ENCODE measurements around the gene ANKRD33. TPM values are rescaled to one million over a fixed set of nuclear protein-coding genes. Genes with fewer than 3 reads are reported as not detected.

ANKRD33 gene
- total RNA-seq, 2 donors from 2014 or later = 0.46 TPM; not detected in 1

DNA sequence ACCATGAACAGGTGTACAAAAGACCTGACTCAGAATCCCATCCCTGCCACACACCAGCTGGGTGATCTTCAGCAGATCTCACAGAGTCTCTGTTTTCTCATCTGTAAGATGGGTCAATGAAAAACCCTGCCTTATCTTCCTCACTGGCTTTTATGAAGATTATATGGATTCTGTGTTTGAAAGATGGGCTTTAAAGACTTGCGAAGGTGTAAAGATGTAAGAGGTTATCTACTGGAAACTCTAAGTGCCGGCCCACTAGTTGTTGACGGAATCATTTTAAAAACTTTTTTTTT, 15.3 kb upstream of the ANKRD33 start:
- Mint-ChIP-seq H3K36me3 (ENCODE audit: low read depth) (no peaks in the 10 kb centered on the region), H3K27me3 (ENCODE audit: insufficient read depth) (peaks cover 50% of the 10 kb centered on the region), H3K4me3 (no peak overlapping the region), H3K4me1 (peaks cover 8% of the 10 kb centered on the region), H3K9me3 (no peaks in the 10 kb centered on the region), H3K27ac (no peak overlapping the region)
- Histone ChIP-seq H3K4me3 (ENCODE audit: low read length) (no peak overlapping the region), H3K9me3 (ENCODE audit: control insufficient read depth, low read length) (no peaks in the 10 kb centered on the region), H3K27ac (ENCODE audit: low read depth, low read length) (no peak overlapping the region), H3K36me3 (ENCODE audit: control insufficient read depth, insufficient read depth, low read length) (no peaks in the 10 kb centered on the region), H3K27me3 (ENCODE audit: control insufficient read depth, insufficient read depth, low read length, poor library complexity, severe bottlenecking) (peaks cover 41% of the 10 kb centered on the region), H3K4me1 (ENCODE audit: control insufficient read depth, insufficient read depth, low read length) (peaks cover 6% of the 10 kb centered on the region), H3K9ac (ENCODE audit: extremely low read depth, low read length, poor library complexity, severe bottlenecking) (no peak overlapping the region)
- WGBS, 2 experiments (ENCODE audit: insufficient coverage in 1 of 2, insufficient read length in 1 of 2) = 97% methylated on average over 3 of the region's 3 CpGs; no CpG with 5 or more reads in 1 of the 2 experiments
- DNase-seq = no peak
- no peak for TF ChIP-seq CTCF (conservative IDR thresholded peaks at IDR 0.05)

DNA sequence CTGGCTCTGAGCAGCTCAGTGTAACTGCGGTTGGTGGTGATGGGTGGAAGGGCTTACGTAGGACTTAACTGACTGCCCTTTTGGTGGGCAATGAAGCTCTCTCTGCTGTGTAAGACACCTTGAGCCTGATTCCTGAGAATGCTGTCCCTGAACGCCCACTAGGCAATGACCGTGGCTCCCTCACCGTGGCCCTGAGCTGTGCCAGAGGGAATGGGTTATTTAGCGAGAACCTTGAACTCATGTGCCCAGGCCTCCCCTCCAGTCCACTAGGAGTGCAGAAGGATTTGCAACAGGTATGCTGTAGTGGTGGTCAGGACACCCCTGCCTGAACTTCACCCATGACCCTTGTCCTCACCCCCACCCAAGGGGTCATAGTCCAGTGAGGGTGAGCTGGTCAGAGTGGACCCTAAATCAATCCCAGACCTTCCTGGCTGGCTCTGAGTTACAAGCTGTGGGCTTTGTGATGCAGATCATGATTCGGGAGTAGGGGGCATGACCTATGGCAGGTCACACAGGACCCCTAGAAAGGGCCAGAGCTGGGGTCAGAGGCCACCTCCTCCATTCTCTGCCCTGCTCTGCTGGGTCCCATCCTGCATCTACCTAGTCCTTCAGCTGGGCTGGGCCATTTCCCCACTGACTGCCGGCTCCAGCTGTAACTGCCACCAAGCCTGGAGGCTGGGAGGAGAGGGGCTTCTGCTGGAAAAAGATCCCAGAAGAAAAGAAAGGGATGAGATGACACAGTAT, 14.5 kb upstream of the ANKRD33 start:
- H3K27me3 Mint-ChIP-seq (ENCODE audit: insufficient read depth) = peaks cover 42% of the 10 kb centered on the region
- H3K36me3 Mint-ChIP-seq (ENCODE audit: low read depth) = no peaks in the 10 kb centered on the region
- Histone ChIP-seq H3K36me3 (ENCODE audit: control insufficient read depth, insufficient read depth, low read length) (no peaks in the 10 kb centered on the region), H3K4me1 (ENCODE audit: control insufficient read depth, insufficient read depth, low read length) (peaks cover 6% of the 10 kb centered on the region), H3K27ac (ENCODE audit: low read depth, low read length) (no peak overlapping the region), H3K9ac (ENCODE audit: extremely low read depth, low read length, poor library complexity, severe bottlenecking) (no peak overlapping the region), H3K27me3 (ENCODE audit: control insufficient read depth, insufficient read depth, low read length, poor library complexity, severe bottlenecking) (peaks cover 33% of the 10 kb centered on the region), H3K4me3 (ENCODE audit: low read length) (no peak overlapping the region), H3K9me3 (ENCODE audit: control insufficient read depth, low read length) (no peaks in the 10 kb centered on the region)
- no peak overlapping the region for H3K4me3 Mint-ChIP-seq
- no peak for TF ChIP-seq CTCF (conservative IDR thresholded peaks at IDR 0.05)
- no peak overlapping the region for H3K27ac Mint-ChIP-seq
- H3K4me1 Mint-ChIP-seq = peaks cover 8% of the 10 kb centered on the region
- no peak for DNase-seq
- 88 to 100% methylated on average over 2 to 8 of the region's 8 CpGs for WGBS, 2 experiments (ENCODE audit: insufficient coverage in 1 of 2, insufficient read length in 1 of 2)
- H3K9me3 Mint-ChIP-seq = no peaks in the 10 kb centered on the region

DNA sequence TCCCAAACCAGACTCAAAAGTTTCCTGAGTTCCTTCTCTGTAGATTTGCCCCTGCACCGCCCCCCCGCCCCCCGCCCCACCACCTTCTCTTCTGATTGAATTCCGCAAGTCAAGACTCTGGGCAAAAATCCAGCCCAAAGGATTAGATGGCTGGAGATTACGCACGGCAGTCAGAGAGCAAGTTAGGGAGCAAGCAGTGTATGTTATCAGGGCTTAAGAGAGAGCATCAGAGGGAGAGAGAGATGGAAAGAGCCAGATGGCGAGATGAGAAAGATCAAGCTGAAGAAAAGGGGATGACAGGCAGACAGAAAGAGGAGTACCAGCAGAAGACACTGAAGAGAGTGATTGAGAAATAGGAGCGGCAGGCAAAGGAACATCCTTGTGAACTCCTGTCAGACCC, 13.9 kb upstream of the ANKRD33 start:
- Histone ChIP-seq H3K36me3 (ENCODE audit: control insufficient read depth, insufficient read depth, low read length) (no peaks in the 10 kb centered on the region), H3K9me3 (ENCODE audit: control insufficient read depth, low read length) (no peaks in the 10 kb centered on the region), H3K4me1 (ENCODE audit: control insufficient read depth, insufficient read depth, low read length) (peaks cover 6% of the 10 kb centered on the region), H3K27me3 (ENCODE audit: control insufficient read depth, insufficient read depth, low read length, poor library complexity, severe bottlenecking) (peaks cover 28% of the 10 kb centered on the region), H3K27ac (ENCODE audit: low read depth, low read length) (no peak overlapping the region), H3K4me3 (ENCODE audit: low read length) (no peak overlapping the region), H3K9ac (ENCODE audit: extremely low read depth, low read length, poor library complexity, severe bottlenecking) (no peak overlapping the region)
- peaks cover 37% of the 10 kb centered on the region for H3K27me3 Mint-ChIP-seq (ENCODE audit: insufficient read depth)
- no peak for DNase-seq
- WGBS, 2 experiments (ENCODE audit: insufficient coverage in 1 of 2, insufficient read length in 1 of 2) = 77 to 81% methylated on average over 4 to 6 of the region's 8 CpGs
- H3K9me3 Mint-ChIP-seq = no peaks in the 10 kb centered on the region
- H3K27ac Mint-ChIP-seq = no peak overlapping the region
- H3K4me3 Mint-ChIP-seq = no peak overlapping the region
- H3K4me1 Mint-ChIP-seq = peaks cover 8% of the 10 kb centered on the region
- no peak for TF ChIP-seq CTCF (conservative IDR thresholded peaks at IDR 0.05)
- H3K36me3 Mint-ChIP-seq (ENCODE audit: low read depth) = no peaks in the 10 kb centered on the region
